IPS DF 6.9 (cell line): ENCODE measurements around the gene GSG1.

Experiments used
- DNase-seq: peaks from one replicate; pipeline ENCODE4 v3.0.0-alpha.2; 2013; ENCODE audit warnings: low read depth, low spot score
- H3K27ac ChIP-seq: one replicate; pipeline ENCODE4 v1.5.1; 2013; ENCODE audit warnings: low read length, control low read depth
- H3K27me3 ChIP-seq: 2 replicates; pipeline ENCODE4 v1.6.1; 2013; ENCODE audit warnings: mild to moderate bottlenecking, low read length; ENCODE audit not compliant: control insufficient read depth, insufficient read depth
- H3K36me3 ChIP-seq: 2 replicates; pipeline ENCODE4 v1.6.1; 2013; ENCODE audit warnings: low read length; ENCODE audit not compliant: control insufficient read depth, insufficient read depth
- H3K4me1 ChIP-seq: 2 replicates; pipeline ENCODE4 v1.6.1; 2013; ENCODE audit warnings: low read length; ENCODE audit not compliant: control insufficient read depth, insufficient read depth
- H3K4me3 ChIP-seq: 2 replicates; pipeline ENCODE4 v1.5.1; 2013; ENCODE audit warnings: mild to moderate bottlenecking, low read length
- H3K9me3 ChIP-seq: 2 replicates; pipeline ENCODE4 v1.6.1; 2013; ENCODE audit warnings: low read length, inconsistent platforms; ENCODE audit not compliant: control insufficient read depth, insufficient read depth
- WGBS: extraction: QIAGEN DNeasy Blood & Tissue Kit; methylation state at CpG from one replicate; pipeline ENCODE4 v1.1.7; 2013; ENCODE audit warnings: mixed read lengths, missing lambda C conversion rate; ENCODE audit not compliant: insufficient read length, insufficient coverage; 5-methylcytosine and 5-hydroxymethylcytosine counted together

GSG1 gene

DNA sequence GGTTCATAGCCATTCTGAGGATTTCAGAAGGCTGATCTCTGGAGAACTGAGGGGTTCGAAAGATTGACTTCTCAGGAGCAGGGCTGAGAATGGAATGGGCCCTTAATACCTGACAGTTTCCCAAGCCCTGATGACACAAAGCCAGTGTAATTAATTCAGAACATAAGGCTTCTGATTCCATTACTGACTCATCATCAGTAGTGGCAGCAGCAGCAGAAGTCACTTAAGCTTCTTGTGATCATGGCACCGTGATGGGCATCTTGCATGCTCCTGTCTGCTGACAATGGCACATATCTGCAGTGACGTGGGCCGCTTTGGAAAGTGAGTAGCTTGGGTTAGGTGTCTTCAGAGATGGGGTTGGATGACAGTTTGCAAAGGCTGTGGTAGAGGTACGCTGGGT is 38.2 kb upstream of the GSG1 start:
- no peaks in the 10 kb centered on the region for H3K27me3 ChIP-seq
- DNase-seq, result no peak
- H3K27ac ChIP-seq, result no peak overlapping the region
- no CpG with 5 or more reads among the region's 5 CpGs for WGBS
- no peak overlapping the region for H3K4me3 ChIP-seq
- H3K9me3 ChIP-seq, result no peaks in the 10 kb centered on the region
- no peaks in the 10 kb centered on the region for H3K36me3 ChIP-seq
- H3K4me1 ChIP-seq, result no peaks in the 10 kb centered on the region

DNA sequence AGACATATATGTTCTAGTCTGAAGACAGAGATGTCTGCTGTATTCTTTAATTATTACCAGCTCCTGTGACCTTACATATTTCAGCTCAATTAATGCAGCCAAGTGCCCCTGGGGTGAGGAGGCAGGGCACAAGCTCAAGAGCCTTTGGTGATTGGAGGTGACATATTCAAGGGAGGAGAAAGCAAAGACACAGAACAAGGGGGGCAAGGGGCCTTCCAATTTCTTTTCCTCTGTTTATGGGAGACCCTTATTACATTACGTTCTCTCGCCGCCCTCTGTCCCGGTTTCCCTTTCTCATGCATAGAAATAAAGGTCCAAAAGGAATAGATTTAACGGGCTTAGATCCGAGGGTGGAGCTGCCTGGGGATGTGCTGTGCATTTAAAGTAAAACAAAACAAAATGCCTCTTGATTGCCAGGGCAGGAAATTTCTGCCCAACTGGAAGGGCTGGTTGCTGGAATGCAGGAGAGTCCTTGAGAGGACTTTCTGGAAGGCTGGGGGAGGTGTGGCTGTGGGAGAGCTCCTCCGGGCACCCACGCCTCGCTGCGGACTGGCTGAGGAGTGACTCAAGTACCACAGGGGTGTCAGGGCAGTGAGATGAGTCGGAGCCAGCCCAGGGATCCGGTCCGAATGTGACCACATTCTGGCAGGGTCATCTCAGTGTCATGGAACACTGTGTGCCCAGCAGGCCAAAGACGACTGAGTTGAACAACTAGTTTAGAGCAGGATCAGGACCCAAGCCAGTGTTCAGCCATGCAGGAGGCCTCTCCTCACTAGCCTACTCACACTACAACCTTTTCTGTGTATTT is 32.1 kb upstream of the GSG1 start:
- Histone ChIP-seq H3K9me3 (no peaks in the 10 kb centered on the region), H3K4me3 (no peak overlapping the region), H3K4me1 (peaks cover 4% of the 10 kb centered on the region; the same call in 1 of the 2 replicates), H3K36me3 (no peaks in the 10 kb centered on the region), H3K27ac (no peak overlapping the region), H3K27me3 (no peaks in the 10 kb centered on the region)
- no peak for DNase-seq
- no CpG with 5 or more reads among the region's 14 CpGs for WGBS

DNA sequence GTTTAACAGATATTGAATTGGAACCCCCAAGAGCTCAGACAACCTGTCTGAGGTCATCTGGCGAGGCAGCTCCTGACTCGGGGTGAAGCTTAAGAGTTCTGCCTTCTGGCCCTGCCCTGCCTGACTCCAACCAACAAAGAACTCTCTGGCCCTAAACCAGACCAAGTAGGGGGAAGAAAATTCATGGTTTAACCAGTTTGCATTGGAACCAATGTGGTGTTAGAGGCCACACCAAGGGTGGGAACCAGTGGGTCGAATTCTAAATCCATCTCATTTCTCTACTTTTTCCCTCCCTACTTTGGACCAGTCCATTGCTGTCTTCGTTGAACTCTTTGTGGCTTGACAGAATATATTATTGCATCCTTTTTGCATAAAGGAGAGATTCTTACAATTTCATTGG is 30.4 kb upstream of the GSG1 start:
- Histone ChIP-seq H3K9me3 (no peaks in the 10 kb centered on the region), H3K27me3 (no peaks in the 10 kb centered on the region), H3K36me3 (no peaks in the 10 kb centered on the region), H3K4me1 (peaks cover 4% of the 10 kb centered on the region; the same call in 1 of the 2 replicates), H3K4me3 (no peak overlapping the region), H3K27ac (no peak overlapping the region)
- WGBS, result no CpG with 5 or more reads among the region's 4 CpGs
- no peak for DNase-seq

DNA sequence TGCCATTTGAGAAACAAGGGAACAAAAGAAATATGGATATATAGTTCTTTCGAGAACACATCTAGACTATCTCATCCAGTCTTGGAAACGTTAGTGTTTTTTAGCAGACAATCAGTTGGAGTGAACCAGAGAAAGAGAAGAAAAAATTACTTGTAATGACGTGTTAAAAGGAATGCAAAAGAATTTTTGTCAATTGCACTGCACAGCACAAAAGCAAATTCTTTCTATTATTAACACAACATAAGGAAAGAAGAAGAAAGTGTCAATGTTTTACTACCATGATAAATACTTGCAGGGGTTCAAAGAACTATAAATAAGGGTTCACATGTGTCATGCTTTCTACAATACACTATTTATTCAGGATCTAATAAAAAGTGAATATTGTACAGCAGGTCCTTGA is 27.5 kb upstream of the GSG1 start:
- H3K4me1 ChIP-seq, result peaks cover 4% of the 10 kb centered on the region; the same call in 1 of the 2 replicates
- no peak overlapping the region for H3K4me3 ChIP-seq
- H3K9me3 ChIP-seq, result no peaks in the 10 kb centered on the region
- no peak overlapping the region for H3K27ac ChIP-seq
- no CpG with 5 or more reads among the region's 3 CpGs for WGBS
- DNase-seq, result no peak
- H3K27me3 ChIP-seq, result no peaks in the 10 kb centered on the region
- no peaks in the 10 kb centered on the region for H3K36me3 ChIP-seq

DNA sequence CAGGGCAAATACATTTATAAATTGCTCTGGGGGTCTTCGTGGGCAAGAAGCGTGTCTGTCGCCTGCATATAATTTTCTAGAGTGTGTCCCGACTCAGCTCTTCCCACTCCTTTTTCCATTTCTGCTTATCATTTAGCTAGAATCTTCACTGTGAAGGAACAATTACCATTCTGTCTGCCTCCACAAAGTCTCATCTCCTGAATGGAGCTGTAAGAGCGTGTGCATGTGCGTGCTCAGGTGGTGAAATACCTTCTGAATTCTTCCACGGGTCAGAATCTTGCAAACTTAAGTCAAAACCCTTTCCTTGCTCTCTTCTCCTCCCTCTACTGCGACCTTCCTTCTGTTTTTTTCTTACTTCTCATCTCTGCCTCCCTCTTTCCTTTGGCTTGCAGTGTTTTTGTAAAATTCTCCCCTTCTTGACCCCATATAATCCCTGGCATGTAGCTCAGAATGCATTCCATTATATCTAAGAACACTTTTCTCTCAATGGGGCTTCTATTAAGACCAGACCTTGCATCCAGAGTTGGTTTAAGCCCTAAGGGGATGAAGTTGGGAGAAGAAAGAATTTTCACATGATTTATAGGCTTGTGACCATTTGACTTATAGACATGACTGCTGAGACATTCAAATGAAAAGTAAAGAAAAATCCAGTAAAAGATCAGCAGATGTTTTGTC is 25.0 kb upstream of the GSG1 start:
- DNase-seq, result no peak
- Histone ChIP-seq H3K4me3 (no peak overlapping the region), H3K4me1 (no peaks in the 10 kb centered on the region), H3K27ac (no peak overlapping the region), H3K36me3 (no peaks in the 10 kb centered on the region), H3K9me3 (no peaks in the 10 kb centered on the region), H3K27me3 (no peaks in the 10 kb centered on the region)
- WGBS, result no CpG with 5 or more reads among the region's 8 CpGs

DNA sequence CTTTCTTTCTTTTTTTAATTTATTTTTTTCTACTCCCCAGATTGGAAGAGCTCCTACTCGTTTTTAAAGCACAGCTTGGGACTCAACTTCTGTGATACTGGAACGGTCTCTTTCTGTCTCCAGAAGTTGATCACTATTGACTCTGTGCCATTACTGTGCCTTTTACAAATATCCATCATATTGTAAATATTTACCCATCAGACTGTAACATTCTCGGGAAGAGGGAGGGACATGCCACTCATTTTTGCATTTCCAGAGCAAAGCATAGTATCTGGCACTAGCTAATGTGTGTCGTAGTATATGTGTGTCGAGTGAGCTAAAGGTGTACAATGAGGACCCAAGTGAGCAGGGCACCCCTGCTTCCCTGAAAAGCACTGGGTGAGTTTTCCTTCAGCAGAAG is 24.0 kb upstream of the GSG1 start:
- H3K9me3 ChIP-seq, result no peaks in the 10 kb centered on the region
- no CpG with 5 or more reads among the region's 5 CpGs for WGBS
- no peaks in the 10 kb centered on the region for H3K4me1 ChIP-seq
- H3K27me3 ChIP-seq, result no peaks in the 10 kb centered on the region
- no peaks in the 10 kb centered on the region for H3K36me3 ChIP-seq
- DNase-seq, result no peak
- no peak overlapping the region for H3K4me3 ChIP-seq
- H3K27ac ChIP-seq, result no peak overlapping the region

DNA sequence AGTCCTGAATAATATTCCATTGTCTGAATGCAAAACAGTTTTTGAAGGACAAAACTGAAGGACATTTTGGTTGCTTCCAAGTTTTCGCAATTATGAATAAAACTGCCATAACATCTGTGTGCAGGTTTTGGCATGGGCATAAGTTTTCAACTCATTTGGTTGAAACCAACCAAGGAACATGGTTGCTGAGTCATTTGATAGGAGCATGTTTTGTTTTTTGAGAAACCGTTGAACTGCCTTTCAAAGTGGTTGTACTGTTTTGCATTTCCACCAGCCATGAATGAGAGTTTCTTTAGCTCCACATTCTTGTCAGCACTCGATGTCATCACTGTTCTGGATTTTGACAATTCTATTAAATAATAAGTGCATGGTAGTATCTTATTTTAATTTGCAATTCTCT is 23.0 kb upstream of the GSG1 start:
- Histone ChIP-seq H3K9me3 (no peaks in the 10 kb centered on the region), H3K27me3 (no peaks in the 10 kb centered on the region), H3K4me1 (no peaks in the 10 kb centered on the region), H3K36me3 (no peaks in the 10 kb centered on the region), H3K27ac (no peak overlapping the region), H3K4me3 (no peak overlapping the region)
- DNase-seq, result no peak
- WGBS, result no CpG with 5 or more reads among the region's 3 CpGs

DNA sequence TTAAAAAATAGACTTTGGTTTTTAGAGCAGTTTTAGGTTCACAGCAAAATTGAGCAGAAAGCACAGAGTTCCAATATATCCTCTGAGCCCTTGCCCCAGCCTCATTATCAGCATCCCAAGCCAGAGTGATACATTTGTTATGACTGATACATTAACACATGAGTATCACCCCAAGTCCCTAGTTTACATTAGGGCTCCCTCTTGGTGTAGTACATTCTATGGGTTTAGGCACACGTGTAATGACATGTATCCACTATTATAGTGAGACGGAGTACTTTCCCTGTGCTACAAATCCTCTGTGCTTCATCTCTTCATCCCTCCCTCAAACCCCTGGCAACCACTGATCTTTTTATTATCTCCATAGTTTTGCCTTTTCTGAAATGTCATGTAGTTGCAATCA is 22.5 kb upstream of the GSG1 start:
- no peaks in the 10 kb centered on the region for H3K4me1 ChIP-seq
- WGBS, result no CpG with 5 or more reads among the region's 2 CpGs
- H3K27ac ChIP-seq, result no peak overlapping the region
- H3K4me3 ChIP-seq, result no peak overlapping the region
- no peak for DNase-seq
- no peaks in the 10 kb centered on the region for H3K9me3 ChIP-seq
- H3K27me3 ChIP-seq, result no peaks in the 10 kb centered on the region
- no peaks in the 10 kb centered on the region for H3K36me3 ChIP-seq

DNA sequence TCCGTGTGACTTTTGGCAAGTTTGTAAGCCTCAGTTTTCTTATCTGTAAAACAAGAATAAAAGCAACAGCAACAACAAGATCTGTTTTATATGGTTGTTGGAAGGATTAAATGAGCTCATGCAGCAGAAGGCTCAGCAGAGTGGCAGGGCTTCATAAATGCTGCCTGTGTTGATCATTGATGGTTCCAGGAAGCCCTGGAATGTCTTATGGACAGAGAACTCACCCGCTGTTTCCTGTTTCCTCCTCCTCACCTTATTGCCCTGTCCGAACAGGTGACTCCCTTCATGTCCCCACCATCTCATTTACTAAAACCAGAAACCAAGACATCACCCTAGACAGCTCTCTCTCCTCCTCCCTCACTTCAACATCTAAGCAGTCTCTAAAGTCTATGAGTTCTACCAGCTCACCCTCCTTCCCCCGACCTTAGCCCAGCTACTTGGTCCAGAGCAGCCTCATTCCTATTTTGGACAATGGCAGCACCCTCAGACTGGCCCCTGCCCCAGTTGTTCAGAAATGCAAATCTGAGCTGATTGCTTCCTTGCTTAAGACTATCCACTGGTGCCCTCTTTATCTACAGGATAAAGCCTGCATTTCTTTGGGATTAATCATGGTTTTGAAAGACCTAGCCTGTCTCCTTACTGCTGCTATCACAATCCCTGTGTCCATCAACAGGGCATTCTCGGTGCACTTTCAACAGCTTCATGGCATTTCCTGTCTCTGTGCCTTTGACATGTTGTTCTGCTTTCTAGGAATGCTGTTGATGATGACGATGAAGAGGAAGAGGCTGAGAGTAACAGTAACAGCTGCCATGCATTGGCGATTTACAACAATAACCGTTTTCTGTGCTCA is 21.4 kb upstream of the GSG1 start:
- no peak for DNase-seq
- no peaks in the 10 kb centered on the region for H3K9me3 ChIP-seq
- H3K4me3 ChIP-seq, result no peak overlapping the region
- H3K27ac ChIP-seq, result no peak overlapping the region
- H3K36me3 ChIP-seq, result no peaks in the 10 kb centered on the region
- no CpG with 5 or more reads among the region's 8 CpGs for WGBS
- no peaks in the 10 kb centered on the region for H3K27me3 ChIP-seq
- H3K4me1 ChIP-seq, result no peaks in the 10 kb centered on the region

DNA sequence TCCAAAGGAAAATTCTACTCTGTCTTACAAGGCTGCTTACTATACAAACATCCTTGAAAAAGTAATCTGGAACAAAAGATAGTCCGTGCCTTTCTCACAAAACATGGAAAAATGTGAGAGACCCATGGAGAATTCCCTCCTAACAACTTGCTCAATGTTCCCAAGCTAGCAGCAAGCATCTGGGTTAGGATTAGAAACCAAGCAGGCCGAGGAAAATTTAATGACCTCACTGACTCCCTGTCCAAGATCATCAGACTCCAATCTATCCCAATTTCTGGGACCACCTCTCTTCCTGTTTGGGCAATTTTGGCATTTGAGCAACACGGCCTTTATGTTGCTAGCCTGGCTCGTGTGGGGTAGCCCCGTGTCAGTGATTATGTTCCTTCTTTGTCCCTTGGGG is 18.1 kb upstream of the GSG1 start:
- Histone ChIP-seq H3K9me3 (no peaks in the 10 kb centered on the region), H3K27ac (no peak overlapping the region), H3K27me3 (no peaks in the 10 kb centered on the region), H3K36me3 (no peaks in the 10 kb centered on the region), H3K4me3 (no peak overlapping the region), H3K4me1 (no peaks in the 10 kb centered on the region)
- no peak for DNase-seq
- no CpG with 5 or more reads among the region's 5 CpGs for WGBS
